Body of pancreas (tissue), 2 donors: Measurements from ENCODE around the gene PRPS1. TPM values are rescaled to one million over a fixed set of nuclear protein-coding genes. Genes with fewer than 3 reads are reported as not detected.

Experiments
- total RNA-seq, 2 donors: library from RNA; depleted of rRNA; stranded (reverse); fragments of >200 nt; gene quantifications; one replicate each; pipeline ENCODE4 v1.1.0, GENCODE V29; 2016

PRPS1 gene
- total RNA-seq, 2 donors from 2014 or later = 6.5 to 18.1 TPM

Other genes starting within 250 kb of the PRPS1 start
- under 1 TPM in 1 of 2 donors, not detected in 1; 0.26 TPM for gene FRMPD3, start 178.9 kb upstream of the PRPS1 start, total RNA-seq
- 100 to 1,000 TPM; 144 to 147 TPM for gene TSC22D3, start 147.3 kb downstream of the PRPS1 start, total RNA-seq
- not detected for gene NCBP2L, start 149.2 kb downstream of the PRPS1 start, total RNA-seq
- gene MID2, start 197.4 kb downstream of the PRPS1 start, total RNA-seq = 1 to 10 TPM; 5.6 to 8.8 TPM